Stimulated activated naive CD8-positive, alpha-beta T cell treated with anti-CD3 and anti-CD28 coated beads, Interleukin-15, Interleukin-2, amounts not matched to agents 100 ng/mL and 50 ng/mL, for 24 hours (primary cell): ENCODE results near the gene DNAH2.
"Not testable (repeated sequence)": the region's sequence is repeated elsewhere in the genome, so short reads cannot be mapped to it uniquely, and the experiment has no call there.

ENCODE experiments used
- H3K27ac Mint-ChIP-seq: one replicate; pipeline ENCODE4 v1.8.0; 2021; ENCODE audit warnings: mild to moderate bottlenecking, mixed read lengths
- H3K27me3 Mint-ChIP-seq: one replicate; pipeline ENCODE4 v1.8.0; 2021; ENCODE audit warnings: mixed read lengths
- H3K36me3 Mint-ChIP-seq: one replicate; pipeline ENCODE4 v1.8.0; 2021; ENCODE audit warnings: low read depth, mixed read lengths
- H3K4me1 Mint-ChIP-seq: one replicate; pipeline ENCODE4 v1.8.0; 2021; ENCODE audit warnings: low read depth, mixed read lengths
- H3K4me3 Mint-ChIP-seq: one replicate; pipeline ENCODE4 v1.8.0; 2021; ENCODE audit warnings: mild to moderate bottlenecking, mixed read lengths
- H3K9me3 Mint-ChIP-seq: one replicate; pipeline ENCODE4 v1.8.0; 2021; ENCODE audit warnings: mixed read lengths

The DNAH2 gene

GRCh38 chr17:7854851-7855659 is 137.5 kb downstream of the DNAH2 start, which contains the start of gene TMEM88:
TMEM88 (plus strand) TSS chr17:7855066; CDS start chr17:7855075, 9 bp downstream.
- Mint-ChIP-seq H3K27ac (peak within 1 kb of the TSS; percentile 78), H3K4me3 (peak within 1 kb of the TSS; percentile 10), H3K4me1 (peaks cover 40% of the 10 kb centered on the region), H3K36me3 (peaks cover 40% of the 10 kb centered on the region), H3K27me3 (no peaks in the 10 kb centered on the region), H3K9me3 (no peaks in the 10 kb centered on the region)

- Mint-ChIP-seq H3K27me3 (no peaks in the 10 kb centered on the region), H3K4me1 (peaks cover 34% of the 10 kb centered on the region), H3K9me3 (no peaks in the 10 kb centered on the region), H3K4me3 (no peak overlapping the region), H3K36me3 (peaks cover 37% of the 10 kb centered on the region), H3K27ac (no peak overlapping the region)
These were observed 138.1 kb downstream of the DNAH2 start for GRCh38 chr17:7855660-7856010.

- peaks cover 37% of the 10 kb centered on the region for H3K36me3 Mint-ChIP-seq
These were observed 138.7 kb downstream of the DNAH2 start for GRCh38 chr17:7856011-7856810.

GRCh38 chr17:7856811-7857712 is 139.5 kb downstream of the DNAH2 start, which contains the start of gene NAA38:
NAA38 (minus strand) TSS chr17:7857559; CDS start chr17:7857463, 96 bp downstream.
- Mint-ChIP-seq H3K36me3 (peaks cover 35% of the 10 kb centered on the region), H3K9me3 (no peaks in the 10 kb centered on the region), H3K4me1 (peaks cover 21% of the 10 kb centered on the region), H3K4me3 (no peak within 1 kb of the TSS), H3K27me3 (no peaks in the 10 kb centered on the region), H3K27ac (no peak within 1 kb of the TSS)

More at GRCh38 chr17:7856011-7856810, 138.7 kb downstream of the DNAH2 start:
- H3K4me3 Mint-ChIP-seq: no peak overlapping the region
- no peaks in the 10 kb centered on the region for H3K27me3 Mint-ChIP-seq
- H3K27ac Mint-ChIP-seq: no peak overlapping the region
- H3K9me3 Mint-ChIP-seq: no peaks in the 10 kb centered on the region
- peaks cover 29% of the 10 kb centered on the region for H3K4me1 Mint-ChIP-seq

GRCh38 chr17:7857713-7858521 is 140.4 kb downstream of the DNAH2 start, which contains the start of gene CYB5D1:
CYB5D1 (plus strand) TSS chr17:7858003; CDS start chr17:7858135, 132 bp downstream.
- peaks cover 16% of the 10 kb centered on the region for H3K4me1 Mint-ChIP-seq
- H3K27me3 Mint-ChIP-seq: no peaks in the 10 kb centered on the region
- H3K36me3 Mint-ChIP-seq: peaks cover 39% of the 10 kb centered on the region
- H3K4me3 Mint-ChIP-seq: no peak within 1 kb of the TSS
- no peaks in the 10 kb centered on the region for H3K9me3 Mint-ChIP-seq
- H3K27ac Mint-ChIP-seq: no peak within 1 kb of the TSS

GRCh38 chr17:7858522-7858810 is 140.9 kb downstream of the DNAH2 start:
- H3K9me3 Mint-ChIP-seq: no peaks in the 10 kb centered on the region
- no peaks in the 10 kb centered on the region for H3K27me3 Mint-ChIP-seq
- no peak overlapping the region for H3K27ac Mint-ChIP-seq
- no peak overlapping the region for H3K4me3 Mint-ChIP-seq
- peaks cover 14% of the 10 kb centered on the region for H3K4me1 Mint-ChIP-seq
- H3K36me3 Mint-ChIP-seq: peaks cover 39% of the 10 kb centered on the region

GRCh38 chr17:7859028-7859427 is 141.5 kb downstream of the DNAH2 start:
- H3K4me3 Mint-ChIP-seq: no peak overlapping the region
- H3K27ac Mint-ChIP-seq: no peak overlapping the region
- no peaks in the 10 kb centered on the region for H3K27me3 Mint-ChIP-seq
- H3K36me3 Mint-ChIP-seq: peaks cover 34% of the 10 kb centered on the region
- H3K4me1 Mint-ChIP-seq: peaks cover 9% of the 10 kb centered on the region
- no peaks in the 10 kb centered on the region for H3K9me3 Mint-ChIP-seq

- Mint-ChIP-seq H3K27me3 (no peaks in the 10 kb centered on the region), H3K27ac (no peak overlapping the region), H3K4me3 (no peak overlapping the region), H3K9me3 (no peaks in the 10 kb centered on the region), H3K36me3 (peaks cover 57% of the 10 kb centered on the region), H3K4me1 (peaks cover 23% of the 10 kb centered on the region)
These were observed 145.3 kb downstream of the DNAH2 start for GRCh38 chr17:7862692-7863437.

- H3K4me3 Mint-ChIP-seq, H3K27ac Mint-ChIP-seq, H3K27me3 Mint-ChIP-seq, H3K9me3 Mint-ChIP-seq: not testable (repeated sequence)
- H3K36me3 Mint-ChIP-seq: peaks cover 48% of the 10 kb centered on the region
- peaks cover 35% of the 10 kb centered on the region for H3K4me1 Mint-ChIP-seq
These were observed 146.8 kb downstream of the DNAH2 start for GRCh38 chr17:7864384-7864783.

- no peak overlapping the region for H3K27ac Mint-ChIP-seq
These were observed 147.6 kb downstream of the DNAH2 start for GRCh38 chr17:7864995-7865650.

GRCh38 chr17:7867881-7868329 is 150.4 kb downstream of the DNAH2 start:
- peaks cover 26% of the 10 kb centered on the region for H3K4me1 Mint-ChIP-seq
- no peaks in the 10 kb centered on the region for H3K9me3 Mint-ChIP-seq
- peak overlapping the region; percentile 1 for H3K27ac Mint-ChIP-seq
- no peak overlapping the region for H3K4me3 Mint-ChIP-seq
- no peaks in the 10 kb centered on the region for H3K27me3 Mint-ChIP-seq
- peaks cover 32% of the 10 kb centered on the region for H3K36me3 Mint-ChIP-seq

More at GRCh38 chr17:7864995-7865650, 147.6 kb downstream of the DNAH2 start:
- Mint-ChIP-seq H3K27me3 (no peaks in the 10 kb centered on the region), H3K4me3 (no peak overlapping the region), H3K36me3 (peaks cover 41% of the 10 kb centered on the region), H3K4me1 (peaks cover 30% of the 10 kb centered on the region), H3K9me3 (no peaks in the 10 kb centered on the region)

- no peaks in the 10 kb centered on the region for H3K27me3 Mint-ChIP-seq
- H3K36me3 Mint-ChIP-seq: peaks cover 26% of the 10 kb centered on the region
- H3K4me1 Mint-ChIP-seq: peaks cover 14% of the 10 kb centered on the region
- H3K4me3 Mint-ChIP-seq: no peak overlapping the region
- H3K27ac Mint-ChIP-seq: no peak overlapping the region
- H3K9me3 Mint-ChIP-seq: no peaks in the 10 kb centered on the region
These were observed 155.5 kb downstream of the DNAH2 start for GRCh38 chr17:7873051-7873450.

GRCh38 chr17:7875804-7876370 is 158.3 kb downstream of the DNAH2 start:
- Mint-ChIP-seq H3K4me3 (no peak overlapping the region), H3K9me3 (no peaks in the 10 kb centered on the region), H3K4me1 (peaks cover 4% of the 10 kb centered on the region), H3K36me3 (peaks cover 25% of the 10 kb centered on the region), H3K27ac (no peak overlapping the region), H3K27me3 (no peaks in the 10 kb centered on the region)
